Liver (tissue), 9 donors: ENCODE measurements around the gene ZNF487. TPM values are rescaled to one million over a fixed set of nuclear protein-coding genes. Genes with fewer than 3 reads are reported as not detected.

Source experiments
- DNase-seq: peaks from one replicate; pipeline ENCODE4 v3.0.0-alpha.2; 2017; ENCODE audit warnings: low spot score
- H3K27ac ChIP-seq, 2 donors: one replicate each; pipeline ENCODE4 v1.7.0; 2013; ENCODE audit warnings: inconsistent platforms in 2 of 2, low read length in 2 of 2, control low read depth in 1 of 2, low read depth in 1 of 2, mild to moderate bottlenecking in 1 of 2
- H3K27me3 ChIP-seq, 4 donors: one replicate each; pipeline versions ENCODE4 v1.6.1 to v1.7.0; 2013; ENCODE audit warnings: low read length in 3 of 4, inconsistent platforms in 1 of 4, mild to moderate bottlenecking in 1 of 4, moderate library complexity in 1 of 4; ENCODE audit not compliant: control insufficient read depth in 4 of 4, insufficient read depth in 4 of 4
- H3K36me3 ChIP-seq, 4 donors: one replicate each; pipeline versions ENCODE4 v1.6.1 to v1.7.0; 2013; ENCODE audit warnings: low read length in 3 of 4, mild to moderate bottlenecking in 3 of 4, low read depth in 1 of 4, moderate library complexity in 1 of 4; ENCODE audit not compliant: control insufficient read depth in 4 of 4, insufficient read depth in 3 of 4
- H3K4me1 ChIP-seq, 4 donors: one replicate each; pipeline versions ENCODE4 v1.6.1 to v1.7.0; 2013; ENCODE audit warnings: low read length in 3 of 4, mild to moderate bottlenecking in 3 of 4, moderate library complexity in 1 of 4; ENCODE audit not compliant: control insufficient read depth in 4 of 4, insufficient read depth in 4 of 4
- H3K4me3 ChIP-seq, 3 donors: one replicate each; pipeline versions ENCODE4 v1.6.1 to v1.7.0; 2013; ENCODE audit warnings: low read length in 3 of 3, control low read depth in 1 of 3, low read depth in 1 of 3, mild to moderate bottlenecking in 1 of 3
- H3K9ac ChIP-seq, 2 donors: one replicate each; pipeline ENCODE4 v1.7.0; 2013; ENCODE audit warnings: low read length in 2 of 2, mild to moderate bottlenecking in 2 of 2, moderate library complexity in 2 of 2, control low read depth in 1 of 2, low read depth in 1 of 2
- H3K9me3 ChIP-seq, 4 donors: one replicate each; pipeline versions ENCODE4 v1.6.1 to v1.7.0; 2013; ENCODE audit warnings: low read length in 3 of 4; ENCODE audit not compliant: control insufficient read depth in 4 of 4
- ATF3 ChIP-seq: IDR thresholded peaks from 2 replicates; pipeline ENCODE4 v1.6.1; 2016; ENCODE audit warnings: antibody characterized with exemption
- CTCF ChIP-seq: fragments of 150-350 bp; IDR thresholded peaks from 2 replicates; pipeline ENCODE4 v1.5.1; 2017; ENCODE audit warnings: improper control_type of control experiment, low read depth, low read length; ENCODE audit not compliant: missing input control
- EGR1 ChIP-seq, 2 donors: IDR thresholded peaks; 2 replicates each; pipeline ENCODE4 v1.6.1; 2016 to 2018; ENCODE audit warnings: antibody characterized with exemption in 2 of 2, low read depth in 2 of 2
- FOXA1 ChIP-seq: IDR thresholded peaks from 2 replicates; pipeline ENCODE4 v1.6.1; 2016; ENCODE audit warnings: antibody characterized with exemption
- FOXA2 ChIP-seq: IDR thresholded peaks from 2 replicates; pipeline ENCODE4 v1.6.1; 2016; ENCODE audit warnings: antibody characterized with exemption
- GABPA ChIP-seq, 2 donors: IDR thresholded peaks in 1 of 2; conservative IDR thresholded peaks in 1 of 2; 2 replicates each; pipeline ENCODE4 v1.6.1; 2016; ENCODE audit warnings: antibody characterized with exemption in 2 of 2, mild to moderate bottlenecking in 1 of 2, moderate library complexity in 1 of 2
- HNF4A ChIP-seq, 2 donors: conservative IDR thresholded peaks; 2 replicates each; pipeline ENCODE4 v1.6.1; 2016; ENCODE audit warnings: antibody characterized with exemption in 2 of 2, mild to moderate bottlenecking in 2 of 2
- HNF4G ChIP-seq: IDR thresholded peaks from 2 replicates; pipeline ENCODE4 v1.6.1; 2016; ENCODE audit warnings: antibody characterized with exemption
- JUND ChIP-seq, 2 donors: IDR thresholded peaks; 2 replicates each; pipeline ENCODE4 v1.6.1; 2016; ENCODE audit warnings: antibody characterized with exemption in 2 of 2
- MAX ChIP-seq: IDR thresholded peaks from 2 replicates; pipeline ENCODE4 v1.6.1; 2016; ENCODE audit warnings: antibody characterized with exemption
- NR2F2 ChIP-seq: IDR thresholded peaks from 2 replicates; pipeline ENCODE4 v1.6.1; 2016; ENCODE audit warnings: antibody characterized with exemption
- RAD21 ChIP-seq, 2 donors: IDR thresholded peaks; 2 replicates each; pipeline ENCODE4 v1.6.1; 2016; ENCODE audit warnings: antibody characterized with exemption in 2 of 2, mild to moderate bottlenecking in 2 of 2
- REST ChIP-seq: IDR thresholded peaks from 2 replicates; pipeline ENCODE4 v1.6.1; 2016; ENCODE audit warnings: antibody characterized with exemption, mild to moderate bottlenecking
- RXRA ChIP-seq, 2 donors: IDR thresholded peaks; 2 replicates each; pipeline ENCODE4 v1.6.1; 2017 to 2018; ENCODE audit warnings: antibody characterized with exemption in 2 of 2, mild to moderate bottlenecking in 1 of 2
- SP1 ChIP-seq: IDR thresholded peaks from 2 replicates; pipeline ENCODE4 v1.6.1; 2018; ENCODE audit warnings: antibody characterized with exemption, mild to moderate bottlenecking
- TAF1 ChIP-seq: conservative IDR thresholded peaks from 2 replicates; pipeline ENCODE4 v1.6.1; 2016; ENCODE audit warnings: antibody characterized with exemption, mild to moderate bottlenecking
- YY1 ChIP-seq: IDR thresholded peaks from 2 replicates; pipeline ENCODE4 v1.6.1; 2016; ENCODE audit warnings: antibody characterized with exemption, mild to moderate bottlenecking
- ZBTB33 ChIP-seq: IDR thresholded peaks from 2 replicates; pipeline ENCODE4 v1.6.1; 2016; ENCODE audit warnings: antibody characterized with exemption
- WGBS: extraction: QIAGEN DNeasy Blood & Tissue Kit; methylation state at CpG from one replicate; pipeline ENCODE4 v1.1.7; 2013; 5-methylcytosine and 5-hydroxymethylcytosine counted together
- polyA plus RNA-seq, 2 donors: library from polyadenylated mRNA; stranded (reverse) in 1 of 2; unstranded in 1 of 2; fragments of 200-250 nt in 1 of 2; fragments of >200 nt in 1 of 2; fragmentation: Nextera tagmentation in 1 of 2; extraction: Ambion mirVana in 1 of 2; gene quantifications; one replicate each; pipeline versions ENCODE4 v1.2.1 to v1.2.3, GENCODE V29; 2013 to 2015
- total RNA-seq, 2 donors: library from RNA; depleted of rRNA; stranded (reverse); fragments of >200 nt; gene quantifications; one replicate each; pipeline ENCODE4 v1.2.3, GENCODE V29; 2014
- donor health status: healthy.
- donor health status: healthy.
- donor health status: healthy.
- donor health status: healthy.
- donor health status: healthy.

Gene ZNF487
- total and polyA plus RNA-seq, 4 donors, result 1.3 to 4.8 (median 1.9) TPM

GRCh38 chr10:43398939-43399319 is 38.0 kb upstream of the ZNF487 start:
- Histone ChIP-seq H3K36me3 (peaks cover 4 to 12% (median 5%) of the 10 kb centered on the region in 4 donors), H3K27me3 (no peaks in the 10 kb centered on the region), H3K27ac (no peak overlapping the region), H3K4me1 (peaks cover 17 to 77% (median 61%) of the 10 kb centered on the region in 4 donors), H3K9ac (no peak overlapping the region), H3K9me3 (no peaks in the 10 kb centered on the region), H3K4me3 (peak overlapping the region in 2 of 3 donors; percentile 16 to 22)
- TF ChIP-seq NR2F2, result no peak
- no peak for TF ChIP-seq MAX
- TF ChIP-seq EGR1 (IDR thresholded peaks at IDR 0.05; ENCODE audit: low read depth in 2 of 2), result no peak
- no peak for DNase-seq
- WGBS, result 47% methylated on average over 2 of the region's 2 CpGs

- 87% methylated on average over 5 of the region's 5 CpGs for WGBS
- H3K9me3 ChIP-seq, result no peaks in the 10 kb centered on the region
- peaks cover 19 to 77% (median 61%) of the 10 kb centered on the region in 4 donors for H3K4me1 ChIP-seq
- H3K36me3 ChIP-seq, result peaks cover 0 to 9% (median 4%) of the 10 kb centered on the region in 4 donors
- peak overlapping the region in 1 of 2 donors; percentile 35 for H3K27ac ChIP-seq
- no peak for DNase-seq
- peak overlapping the region in 2 of 3 donors; percentile 0 to 22 for H3K4me3 ChIP-seq
- no peaks in the 10 kb centered on the region for H3K27me3 ChIP-seq
- TF ChIP-seq YY1, result peak; percentile 49
- no peak for TF ChIP-seq FOXA2
- TF ChIP-seq GABPA (IDR thresholded peaks at IDR 0.05 in 1 of 2, conservative IDR thresholded peaks at IDR 0.05 in 1 of 2), result no peak
- no peak for TF ChIP-seq ZBTB33
- peak; percentile 25 to 63 for TF ChIP-seq JUND (IDR thresholded peaks at IDR 0.05)
- no peak for TF ChIP-seq TAF1
- TF ChIP-seq SP1, result peak; percentile 66
- TF ChIP-seq HNF4A (conservative IDR thresholded peaks at IDR 0.05), result peak; percentile 70 to 83
- TF ChIP-seq MAX, result peak; percentile 47
- peak; percentile 51 for TF ChIP-seq HNF4G
- no peak for TF ChIP-seq NR2F2
- no peak for TF ChIP-seq REST
- no peak for TF ChIP-seq EGR1 (IDR thresholded peaks at IDR 0.05; ENCODE audit: low read depth in 2 of 2)
- TF ChIP-seq FOXA1, result no peak
- no peak for TF ChIP-seq CTCF
- TF ChIP-seq ATF3, result no peak
- TF ChIP-seq RXRA (IDR thresholded peaks at IDR 0.05), result peak; percentile 50 to 68
- TF ChIP-seq RAD21 (IDR thresholded peaks at IDR 0.05), result peak in 1 of 2 donors; percentile 26
- H3K9ac ChIP-seq, result no peak overlapping the region
These were observed 37.3 kb upstream of the ZNF487 start for GRCh38 chr10:43399320-43400310.
